ENCODE measurements around the gene NPL. TPM values are rescaled to one million over a fixed set of nuclear protein-coding genes. Genes with fewer than 3 reads are reported as not detected.

Gene NPL
- total and polyA plus RNA-seq, 2 of the 13 experiments (the other 11 are each of a cell fraction or from before 2014, with no cell fraction given) = 0.03 to 0.04 TPM

DNA sequence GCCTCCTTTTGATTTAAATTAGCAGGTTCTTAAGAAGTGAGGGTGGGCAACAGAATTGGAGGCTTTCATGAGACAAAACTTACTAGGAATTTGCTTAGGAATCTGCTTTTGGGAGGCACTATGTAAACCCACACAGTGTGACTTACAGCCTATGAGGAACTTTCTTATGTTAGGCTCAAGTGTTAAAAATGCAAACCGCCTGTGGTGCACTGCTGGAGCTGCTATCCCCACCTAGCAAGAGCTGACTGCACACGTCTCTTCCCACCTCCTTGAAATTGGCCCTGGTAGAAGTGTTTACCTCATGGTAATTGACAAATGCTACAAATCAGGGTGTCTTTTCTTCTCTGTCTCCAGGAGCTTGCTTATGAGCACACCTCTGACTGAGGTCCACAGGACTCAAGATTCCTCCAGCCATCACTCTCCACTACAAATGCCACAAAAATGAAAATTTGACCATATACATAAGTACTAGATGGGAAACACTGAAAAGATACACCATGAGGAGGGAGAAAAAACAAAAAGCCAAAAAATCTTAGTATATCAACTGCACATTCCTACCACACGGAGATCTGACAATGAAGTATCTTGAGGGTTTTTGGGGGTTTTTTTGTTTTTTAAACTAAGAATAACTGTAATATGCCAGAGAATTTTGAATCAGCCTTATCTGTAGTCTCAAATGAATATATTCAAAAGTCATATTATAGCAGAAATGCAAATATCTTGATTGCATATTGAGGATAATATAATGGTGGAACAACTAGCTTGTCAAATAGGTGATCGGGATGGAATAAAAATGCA lies 18.2 kb upstream of the NPL start:
- Histone ChIP-seq H3K4me2 (ENCODE audit: low read depth, low read length) (no peak overlapping the region), H3K9ac (ENCODE audit: insufficient read depth, low read depth, low read length) (no peak overlapping the region), H3K9me3 (ENCODE audit: low read length) (no peaks in the 10 kb centered on the region), H3K36me3 (replicated peaks in 1 of 2; ENCODE audit: control insufficient read depth in 1 of 2, insufficient read depth in 2 of 2, low read length in 2 of 2) (no peaks in the 10 kb centered on the region), H3K79me2 (ENCODE audit: insufficient read depth, low read length) (no peaks in the 10 kb centered on the region), H3K4me3 (replicated peaks in 1 of 3; ENCODE audit: insufficient read depth in 1 of 3, low read depth in 2 of 3, low read length in 3 of 3) (no peak overlapping the region), H3K27me3 (ENCODE audit: control insufficient read depth in 1 of 2, insufficient read depth in 2 of 2, low read length in 2 of 2) (peaks cover 0 to 9% of the 10 kb centered on the region in 2 experiments; a peak in 2 of 5 replicates), H2AFZ (ENCODE audit: low read length) (no peak overlapping the region), H4K20me1 (ENCODE audit: insufficient read depth, low read length) (no peaks in the 10 kb centered on the region), H3K4me1 (ENCODE audit: insufficient read depth, low read length) (no peaks in the 10 kb centered on the region), H3K27ac (ENCODE audit: extremely low read length, insufficient read depth, low read length) (no peak overlapping the region)
- POLR2A ChIA-PET = no interaction called here
- intact Hi-C loops (cut with micrococcal nuclease; ENCODE audit: unreplicated experiment) = no loop called here
- FAIRE-seq (no peak), ATAC-seq (no peak), DNase-seq (ENCODE audit: low spot score) (no peak)
- CTCF ChIA-PET (ENCODE audit: low intra/inter-chr PET ratio, low total read pairs) = no interaction called here
- in situ Hi-C loops (cut with HindIII; ENCODE audit: extremely low pct_ligation_motif_present, low pct_unique_long_range_greater_than_20kb) = no loop called here
- no TSS peak for BruUV-seq (replicated peaks)
- WGBS (ENCODE audit: low lambda C conversion rate) = 13% methylated on average over 4 of the region's 4 CpGs
- TF ChIP-seq ZSCAN31 (CRISPR knock-in tag; IDR thresholded peaks at IDR 0.05; ENCODE audit: low read depth) (no peak), ZNF468 (CRISPR knock-in tag; IDR thresholded peaks at IDR 0.05) (no peak), ZKSCAN1 (IDR thresholded peaks at IDR 0.05; ENCODE audit: low read length) (no peak), ZNF33A (CRISPR knock-in tag; IDR thresholded peaks at IDR 0.05; ENCODE audit: borderline replicate concordance) (no peak), FOXC1 (CRISPR knock-in tag; IDR thresholded peaks at IDR 0.05; ENCODE audit: borderline replicate concordance) (no peak)
- TF ChIP-seq, protein P1, sequence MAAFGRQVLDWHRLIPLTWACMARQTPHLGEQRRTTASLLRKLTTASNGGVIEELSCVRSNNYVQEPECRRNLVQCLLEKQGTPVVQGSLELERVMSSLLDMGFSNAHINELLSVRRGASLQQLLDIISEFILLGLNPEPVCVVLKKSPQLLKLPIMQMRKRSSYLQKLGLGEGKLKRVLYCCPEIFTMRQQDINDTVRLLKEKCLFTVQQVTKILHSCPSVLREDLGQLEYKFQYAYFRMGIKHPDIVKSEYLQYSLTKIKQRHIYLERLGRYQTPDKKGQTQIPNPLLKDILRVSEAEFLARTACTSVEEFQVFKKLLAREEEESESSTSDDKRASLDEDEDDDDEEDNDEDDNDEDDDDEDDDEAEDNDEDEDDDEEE (CRISPR knock-in tag; IDR thresholded peaks at IDR 0.05) = no peak

- no peak for ATAC-seq
- Histone ChIP-seq H3K27ac (ENCODE audit: extremely low read length, insufficient read depth, low read length) (no peak overlapping the region), H2AFZ (ENCODE audit: low read length) (no peak overlapping the region), H3K36me3 (replicated peaks in 1 of 2; ENCODE audit: control insufficient read depth in 1 of 2, insufficient read depth in 2 of 2, low read length in 2 of 2) (no peaks in the 10 kb centered on the region), H4K20me1 (ENCODE audit: insufficient read depth, low read length) (no peaks in the 10 kb centered on the region), H3K27me3 (ENCODE audit: control insufficient read depth in 1 of 2, insufficient read depth in 2 of 2, low read length in 2 of 2) (peaks cover 0 to 3% of the 10 kb centered on the region in 2 experiments; a peak in 2 of 5 replicates), H3K9me3 (ENCODE audit: low read length) (no peaks in the 10 kb centered on the region), H3K4me2 (ENCODE audit: low read depth, low read length) (no peak overlapping the region), H3K79me2 (ENCODE audit: insufficient read depth, low read length) (no peaks in the 10 kb centered on the region), H3K4me1 (ENCODE audit: insufficient read depth, low read length) (no peaks in the 10 kb centered on the region), H3K9ac (ENCODE audit: insufficient read depth, low read depth, low read length) (no peak overlapping the region), H3K4me3 (replicated peaks in 1 of 3; ENCODE audit: insufficient read depth in 1 of 3, low read depth in 2 of 3, low read length in 3 of 3) (no peak overlapping the region)
- no TSS peak for BruUV-seq (replicated peaks)
- in situ Hi-C loops (cut with HindIII; ENCODE audit: extremely low pct_ligation_motif_present, low pct_unique_long_range_greater_than_20kb) = loop anchor here (25.0 kb wide), 1 partner anchor 690 kb away; no protein-coding TSS in a partner anchor
- ChIA-PET POLR2A (no interaction called here), CTCF (ENCODE audit: low intra/inter-chr PET ratio, low total read pairs) (no interaction called here)
- DNase-seq (ENCODE audit: low spot score) = no peak
- no peak for FAIRE-seq
- intact Hi-C loops (cut with micrococcal nuclease; ENCODE audit: unreplicated experiment) = no loop called here
- TF ChIP-seq STAT5B (CRISPR knock-in tag; IDR thresholded peaks at IDR 0.05) (no peak), ZNF572 (CRISPR knock-in tag; IDR thresholded peaks at IDR 0.05) (no peak), ZNF552 (CRISPR knock-in tag; IDR thresholded peaks at IDR 0.05; ENCODE audit: borderline replicate concordance) (no peak), JARID2 (CRISPR knock-in tag; IDR thresholded peaks at IDR 0.05; ENCODE audit: insufficient replicate concordance) (no peak)
Observed at GRCh38 chr1:182777386-182777785, 12.2 kb upstream of the NPL start.

All from HepG2 (cell line).